Neural cell (in vitro differentiated cells): ENCODE data around the gene ACAA1. TPM values are rescaled to one million over a fixed set of nuclear protein-coding genes. Genes with fewer than 3 reads are reported as not detected.

Source experiments
- H2AFZ ChIP-seq: fragments of 200-600, 300-800 bp; sonication (generic), shearing (Covaris generic); 2 replicates; pipeline ENCODE4 v1.6.0; 2014; ENCODE audit warnings: low read depth, mild to moderate bottlenecking, antibody characterized with exemption, low read length, moderate library complexity
- H3F3A ChIP-seq: fragments of 200-600 bp; shearing (Covaris generic); 2 replicates; pipeline ENCODE4 v1.6.1; 2016; ENCODE audit warnings: mild to moderate bottlenecking, moderate library complexity, mixed read lengths, antibody characterized with exemption, low read length; ENCODE audit not compliant: insufficient read depth, poor library complexity, severe bottlenecking
- H3K27ac ChIP-seq: fragments of 200-600, 300-800 bp; sonication (generic), shearing (Covaris generic); 2 replicates; pipeline ENCODE4 v1.5.1; 2014; ENCODE audit warnings: mild to moderate bottlenecking, low read length, moderate library complexity
- H3K27me3 ChIP-seq: fragments of 300-800, 200-600 bp; sonication (generic), shearing (Covaris generic); 2 replicates; pipeline ENCODE4 v1.6.0; 2014; ENCODE audit warnings: mild to moderate bottlenecking, low read depth, low read length, moderate library complexity; ENCODE audit not compliant: insufficient read depth
- H3K36me3 ChIP-seq: fragments of 300-800, 200-600 bp; sonication (generic), shearing (Covaris generic); 2 replicates; pipeline ENCODE4 v1.5.1; 2014; ENCODE audit warnings: mild to moderate bottlenecking, antibody characterized with exemption, low read length, moderate library complexity; ENCODE audit not compliant: insufficient read depth
- H3K4me2 ChIP-seq: fragments of 300-800, 200-600 bp; sonication (generic), shearing (Covaris generic); 2 replicates; pipeline ENCODE4 v1.6.0; 2014; ENCODE audit warnings: mild to moderate bottlenecking, low read length
- H3K4me3 ChIP-seq: fragments of 300-800, 200-600 bp; sonication (generic), shearing (Covaris generic); 2 replicates; pipeline ENCODE4 v1.5.1; 2014; ENCODE audit warnings: mild to moderate bottlenecking, low read length, moderate library complexity
- H3K79me2 ChIP-seq: fragments of 200-600 bp; shearing (Covaris generic); replicated peaks from 2 replicates; pipeline ENCODE4 v1.6.0; 2014; ENCODE audit warnings: mild to moderate bottlenecking, low read length, moderate library complexity; ENCODE audit not compliant: insufficient read depth
- H3K9ac ChIP-seq: fragments of 300-800, 200-600 bp; sonication (generic), shearing (Covaris generic); 2 replicates; pipeline ENCODE4 v1.6.1; 2016; ENCODE audit warnings: mild to moderate bottlenecking, low read length, mixed read lengths
- H3K9me2 ChIP-seq: fragments of 200-600 bp; shearing (Covaris generic); 2 replicates; pipeline ENCODE4 v1.6.1; 2016; ENCODE audit warnings: mild to moderate bottlenecking, low read length, mixed read lengths; ENCODE audit not compliant: insufficient read depth
- H3K9me3 ChIP-seq: fragments of 200-600, 300-800 bp; sonication (generic), shearing (Covaris generic); 2 replicates; pipeline ENCODE4 v1.6.1; 2016; ENCODE audit warnings: mild to moderate bottlenecking, mixed run types, low read length, moderate library complexity, mixed read lengths
- H4K20me1 ChIP-seq: fragments of 200-600 bp; shearing (Covaris generic); 2 replicates; pipeline ENCODE4 v1.6.1; 2016; ENCODE audit warnings: mild to moderate bottlenecking, mixed run types; ENCODE audit not compliant: insufficient read depth
- EP300 ChIP-seq: fragments of 450-650 bp; conservative IDR thresholded peaks from 2 replicates; pipeline ENCODE4 v1.6.1; 2014; ENCODE audit warnings: antibody characterized with exemption, mild to moderate bottlenecking, moderate library complexity; ENCODE audit not compliant: poor library complexity, severe bottlenecking
- EZH2 ChIP-seq: fragments of 200-600, 300-800 bp; shearing (Covaris generic), sonication (generic); IDR thresholded peaks from 2 replicates; pipeline ENCODE4 v1.6.1; 2014; ENCODE audit warnings: antibody characterized with exemption, low read length, borderline replicate concordance, mild to moderate bottlenecking; ENCODE audit not compliant: insufficient read depth, poor library complexity, severe bottlenecking
- MXI1 ChIP-seq: fragments of 450-650 bp; conservative IDR thresholded peaks from 2 replicates; pipeline ENCODE4 v1.6.1; 2014; ENCODE audit warnings: antibody characterized with exemption, mild to moderate bottlenecking; ENCODE audit not compliant: poor library complexity, severe bottlenecking
- POLR2AphosphoS5 ChIP-seq: IDR thresholded peaks from 2 replicates; pipeline ENCODE4 v1.6.1; 2012
- RAD21 ChIP-seq: fragments of 450-650 bp; conservative IDR thresholded peaks from 2 replicates; pipeline ENCODE4 v1.6.1; 2014; ENCODE audit warnings: antibody characterized with exemption, mild to moderate bottlenecking, moderate library complexity
- SMC3 ChIP-seq: fragments of 450-650 bp; conservative IDR thresholded peaks from 2 replicates; pipeline ENCODE4 v1.6.1; 2014; ENCODE audit warnings: antibody characterized with exemption, mild to moderate bottlenecking, moderate library complexity; ENCODE audit not compliant: poor library complexity
- TAF1 ChIP-seq: IDR thresholded peaks from 2 replicates; pipeline ENCODE4 v1.6.1; 2012; ENCODE audit warnings: low read depth
- polyA plus RNA-seq: library from polyadenylated mRNA; depleted of rRNA; stranded (reverse); fragments of >200 nt; gene quantifications from 2 replicates; pipeline ENCODE4 v1.2.3, GENCODE V29; 2014
- TF ChIP-seq, protein P1 (sequence below): fragments of 450-650 bp; IDR thresholded peaks from 2 replicates; pipeline ENCODE4 v1.5.1; 2014; ENCODE audit warnings: antibody characterized with exemption, mild to moderate bottlenecking, moderate library complexity; ENCODE audit not compliant: poor library complexity, severe bottlenecking
- TF ChIP-seq, protein P2 (sequence below): IDR thresholded peaks from 2 replicates; pipeline ENCODE4 v1.6.1; 2012; ENCODE audit warnings: borderline replicate concordance

ACAA1 gene
- polyA plus RNA-seq, 1 donor from 2014 or later, result 59.1 TPM

DNA sequence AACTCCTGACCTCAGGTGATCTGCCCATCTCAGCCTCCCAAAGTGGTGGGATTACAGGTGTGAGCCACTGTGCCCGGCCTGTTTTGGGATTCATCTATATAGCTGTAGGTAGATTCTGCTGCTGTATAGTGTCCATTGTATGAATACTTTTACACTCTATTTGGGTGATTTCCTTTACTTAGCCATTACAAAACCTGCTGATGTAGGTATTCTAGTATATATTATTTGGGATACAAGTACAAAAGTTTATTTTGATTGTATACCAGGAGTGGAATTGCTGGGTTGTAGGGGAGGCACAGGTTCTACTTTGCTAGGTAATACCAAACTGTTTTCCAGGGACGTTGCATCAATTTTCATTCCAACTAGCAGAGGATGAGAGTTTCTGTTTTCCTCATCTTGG is 18.9 kb upstream of the ACAA1 start:
- Histone ChIP-seq H3K9me2 (no peaks in the 10 kb centered on the region), H3F3A (no peaks in the 10 kb centered on the region), H3K79me2 (no peaks in the 10 kb centered on the region), H2AFZ (no peak overlapping the region), H4K20me1 (no peaks in the 10 kb centered on the region), H3K36me3 (no peaks in the 10 kb centered on the region), H3K27ac (no peak overlapping the region), H3K9me3 (no peaks in the 10 kb centered on the region), H3K27me3 (no peaks in the 10 kb centered on the region), H3K9ac (no peak overlapping the region), H3K4me3 (no peak overlapping the region), H3K4me2 (no peak overlapping the region)
- TF ChIP-seq, protein P1, sequence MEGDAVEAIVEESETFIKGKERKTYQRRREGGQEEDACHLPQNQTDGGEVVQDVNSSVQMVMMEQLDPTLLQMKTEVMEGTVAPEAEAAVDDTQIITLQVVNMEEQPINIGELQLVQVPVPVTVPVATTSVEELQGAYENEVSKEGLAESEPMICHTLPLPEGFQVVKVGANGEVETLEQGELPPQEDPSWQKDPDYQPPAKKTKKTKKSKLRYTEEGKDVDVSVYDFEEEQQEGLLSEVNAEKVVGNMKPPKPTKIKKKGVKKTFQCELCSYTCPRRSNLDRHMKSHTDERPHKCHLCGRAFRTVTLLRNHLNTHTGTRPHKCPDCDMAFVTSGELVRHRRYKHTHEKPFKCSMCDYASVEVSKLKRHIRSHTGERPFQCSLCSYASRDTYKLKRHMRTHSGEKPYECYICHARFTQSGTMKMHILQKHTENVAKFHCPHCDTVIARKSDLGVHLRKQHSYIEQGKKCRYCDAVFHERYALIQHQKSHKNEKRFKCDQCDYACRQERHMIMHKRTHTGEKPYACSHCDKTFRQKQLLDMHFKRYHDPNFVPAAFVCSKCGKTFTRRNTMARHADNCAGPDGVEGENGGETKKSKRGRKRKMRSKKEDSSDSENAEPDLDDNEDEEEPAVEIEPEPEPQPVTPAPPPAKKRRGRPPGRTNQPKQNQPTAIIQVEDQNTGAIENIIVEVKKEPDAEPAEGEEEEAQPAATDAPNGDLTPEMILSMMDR, result no peak
- no peak for TF ChIP-seq TAF1
- TF ChIP-seq EP300, result no peak
- no peak for TF ChIP-seq RAD21
- TF ChIP-seq, protein P2, sequence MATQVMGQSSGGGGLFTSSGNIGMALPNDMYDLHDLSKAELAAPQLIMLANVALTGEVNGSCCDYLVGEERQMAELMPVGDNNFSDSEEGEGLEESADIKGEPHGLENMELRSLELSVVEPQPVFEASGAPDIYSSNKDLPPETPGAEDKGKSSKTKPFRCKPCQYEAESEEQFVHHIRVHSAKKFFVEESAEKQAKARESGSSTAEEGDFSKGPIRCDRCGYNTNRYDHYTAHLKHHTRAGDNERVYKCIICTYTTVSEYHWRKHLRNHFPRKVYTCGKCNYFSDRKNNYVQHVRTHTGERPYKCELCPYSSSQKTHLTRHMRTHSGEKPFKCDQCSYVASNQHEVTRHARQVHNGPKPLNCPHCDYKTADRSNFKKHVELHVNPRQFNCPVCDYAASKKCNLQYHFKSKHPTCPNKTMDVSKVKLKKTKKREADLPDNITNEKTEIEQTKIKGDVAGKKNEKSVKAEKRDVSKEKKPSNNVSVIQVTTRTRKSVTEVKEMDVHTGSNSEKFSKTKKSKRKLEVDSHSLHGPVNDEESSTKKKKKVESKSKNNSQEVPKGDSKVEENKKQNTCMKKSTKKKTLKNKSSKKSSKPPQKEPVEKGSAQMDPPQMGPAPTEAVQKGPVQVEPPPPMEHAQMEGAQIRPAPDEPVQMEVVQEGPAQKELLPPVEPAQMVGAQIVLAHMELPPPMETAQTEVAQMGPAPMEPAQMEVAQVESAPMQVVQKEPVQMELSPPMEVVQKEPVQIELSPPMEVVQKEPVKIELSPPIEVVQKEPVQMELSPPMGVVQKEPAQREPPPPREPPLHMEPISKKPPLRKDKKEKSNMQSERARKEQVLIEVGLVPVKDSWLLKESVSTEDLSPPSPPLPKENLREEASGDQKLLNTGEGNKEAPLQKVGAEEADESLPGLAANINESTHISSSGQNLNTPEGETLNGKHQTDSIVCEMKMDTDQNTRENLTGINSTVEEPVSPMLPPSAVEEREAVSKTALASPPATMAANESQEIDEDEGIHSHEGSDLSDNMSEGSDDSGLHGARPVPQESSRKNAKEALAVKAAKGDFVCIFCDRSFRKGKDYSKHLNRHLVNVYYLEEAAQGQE, result no peak
- no peak for TF ChIP-seq MXI1
- TF ChIP-seq EZH2, result no peak
- TF ChIP-seq POLR2AphosphoS5, result no peak
- TF ChIP-seq SMC3, result no peak

DNA sequence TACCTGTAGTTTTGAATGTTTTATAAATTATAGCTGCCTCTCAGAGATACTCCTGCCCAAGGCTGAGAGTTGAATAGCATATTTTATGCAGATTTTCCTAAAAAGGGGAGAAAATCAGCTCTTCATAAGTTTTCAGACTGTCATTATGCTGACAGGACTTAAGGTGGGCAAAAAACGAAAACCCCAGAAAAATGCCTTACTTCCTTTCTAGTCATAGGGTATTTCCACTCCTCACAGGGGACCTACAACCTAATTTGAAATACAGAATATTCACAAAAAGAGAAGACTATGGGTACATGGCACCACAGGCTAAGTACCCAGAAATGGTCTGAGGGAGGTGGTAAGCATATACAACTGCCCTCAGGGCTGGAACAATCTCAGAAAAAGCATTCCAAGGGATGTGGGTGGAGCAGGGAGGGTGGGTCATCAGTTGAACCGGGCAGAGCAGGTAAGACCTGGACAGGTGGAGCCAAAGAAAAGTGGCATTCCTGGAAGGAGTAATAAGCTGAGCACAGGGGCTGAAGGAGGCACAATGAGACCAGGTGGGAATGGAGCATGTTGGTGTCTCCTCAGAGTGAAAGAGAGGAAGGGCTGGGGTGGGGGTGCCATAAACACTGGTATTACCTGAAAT is 17.8 kb upstream of the ACAA1 start:
- Histone ChIP-seq H3K9me3 (no peaks in the 10 kb centered on the region), H3K9me2 (no peaks in the 10 kb centered on the region), H3K79me2 (no peaks in the 10 kb centered on the region), H3F3A (no peaks in the 10 kb centered on the region), H3K36me3 (no peaks in the 10 kb centered on the region), H3K9ac (no peak overlapping the region), H3K4me3 (no peak overlapping the region), H3K4me2 (no peak overlapping the region), H2AFZ (no peak overlapping the region), H3K27ac (no peak overlapping the region), H4K20me1 (no peaks in the 10 kb centered on the region), H3K27me3 (no peaks in the 10 kb centered on the region)
- TF ChIP-seq, protein P2, result no peak
- TF ChIP-seq EP300 (no peak), POLR2AphosphoS5 (no peak), SMC3 (no peak), EZH2 (no peak), TAF1 (no peak), MXI1 (no peak), RAD21 (no peak)
- TF ChIP-seq, protein P1, result no peak
